ENCODE results near the gene RCAN3. TPM values are rescaled to one million over a fixed set of nuclear protein-coding genes. Genes with fewer than 3 reads are reported as not detected.

RCAN3 gene
- total RNA-seq, 1 donor from 2014 or later, result 61.1 TPM

DNA sequence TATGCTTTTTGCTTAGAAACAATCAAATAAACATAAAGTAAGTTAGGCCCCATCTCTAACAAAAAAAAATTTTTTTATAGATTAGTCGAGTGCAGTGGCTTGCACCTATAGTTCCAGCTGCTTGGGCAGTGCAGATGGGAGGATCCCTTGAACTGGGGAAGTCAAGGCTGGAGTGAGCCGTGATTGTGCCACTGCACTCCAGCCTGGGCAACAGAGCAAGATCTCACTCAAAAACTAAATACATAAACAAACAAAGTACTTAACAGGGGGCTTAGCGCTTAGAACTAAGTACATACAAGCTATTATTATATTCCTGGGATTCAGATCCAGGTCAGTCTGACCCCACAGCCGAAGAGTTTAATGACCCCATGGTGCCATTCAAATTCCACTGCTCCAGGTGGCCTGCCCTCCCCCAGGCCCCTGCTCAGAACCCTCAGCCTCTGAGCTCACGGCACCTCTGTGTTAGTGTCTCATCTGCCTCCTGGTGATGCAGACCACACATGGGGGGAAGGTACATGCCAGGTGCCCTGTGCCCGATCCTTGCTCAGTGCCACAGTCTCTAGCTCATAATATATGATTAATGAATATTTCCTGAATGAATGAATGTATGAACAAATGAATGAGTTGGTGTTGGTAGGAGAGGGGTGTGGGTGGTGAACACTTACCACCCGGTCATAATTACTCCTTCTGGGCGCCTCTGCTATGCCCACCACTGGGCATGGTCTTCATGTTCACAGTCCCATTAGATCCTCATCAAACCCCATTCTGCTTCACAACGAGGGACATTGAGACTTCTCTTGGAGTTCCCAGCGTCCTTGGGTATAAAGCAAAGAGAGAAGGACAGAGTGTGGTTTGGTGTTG lies 67.9 kb downstream of the RCAN3 start:
- intact Hi-C loops (cut with micrococcal nuclease), result no loop called here

DNA sequence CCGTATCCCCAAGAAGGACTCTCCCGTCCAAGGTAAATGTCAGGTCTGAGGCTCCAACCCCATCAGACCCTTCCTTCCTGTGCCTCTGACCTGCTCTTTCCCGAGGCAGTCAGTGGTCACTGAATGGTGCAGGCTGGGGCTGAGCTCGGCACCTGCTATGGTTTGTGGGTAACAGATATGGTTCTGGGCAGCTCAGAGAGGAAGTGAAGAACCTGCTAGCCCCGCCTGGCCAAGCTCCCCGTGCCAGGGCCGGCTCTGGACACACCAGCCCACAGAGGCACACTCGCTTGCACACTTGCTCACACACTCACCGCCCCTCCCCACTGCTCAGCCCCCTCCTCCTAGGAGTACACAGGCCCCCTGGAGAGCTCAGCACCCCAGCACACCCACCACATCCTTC lies 69.7 kb downstream of the RCAN3 start:
- intact Hi-C loops (cut with micrococcal nuclease), result no loop called here

DNA sequence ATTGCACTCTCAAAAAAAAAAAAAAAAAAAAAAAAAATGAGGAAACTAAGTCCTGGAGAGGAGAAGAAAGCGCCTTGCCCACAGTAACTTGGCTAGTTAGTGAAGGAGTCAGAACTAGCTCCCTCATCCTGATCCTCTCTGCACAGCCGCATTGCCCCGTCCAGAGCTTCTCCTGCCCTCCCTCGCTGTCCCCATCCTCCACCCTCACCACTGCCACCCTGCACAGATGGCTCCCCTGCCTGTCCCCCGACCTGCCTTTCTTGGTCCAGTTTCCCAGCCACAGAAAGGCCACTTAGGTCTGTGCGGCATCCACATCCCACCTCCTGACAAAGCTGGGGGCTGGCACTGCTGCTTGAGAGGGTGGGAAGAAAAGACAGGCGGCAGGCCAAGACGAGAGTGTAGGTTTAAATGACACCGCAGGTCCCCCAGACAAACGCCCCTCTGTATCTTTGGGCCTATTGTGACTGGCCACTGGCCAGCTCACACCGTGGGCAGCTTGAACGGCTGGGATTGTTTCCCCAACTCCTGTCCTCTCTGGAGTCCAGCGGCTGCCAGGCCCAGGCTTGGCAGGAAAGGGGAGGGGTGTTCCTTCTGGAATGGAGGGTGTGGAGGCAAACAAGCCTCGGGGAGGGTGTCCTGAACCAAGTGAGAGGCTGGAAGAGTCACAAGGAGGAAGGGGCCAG lies 73.4 kb downstream of the RCAN3 start:
- intact Hi-C loops (cut with micrococcal nuclease), result no loop called here

- intact Hi-C loops (cut with micrococcal nuclease), result no loop called here
Measured at GRCh38 chr1:24578846-24579245, 76.2 kb downstream of the RCAN3 start.

DNA sequence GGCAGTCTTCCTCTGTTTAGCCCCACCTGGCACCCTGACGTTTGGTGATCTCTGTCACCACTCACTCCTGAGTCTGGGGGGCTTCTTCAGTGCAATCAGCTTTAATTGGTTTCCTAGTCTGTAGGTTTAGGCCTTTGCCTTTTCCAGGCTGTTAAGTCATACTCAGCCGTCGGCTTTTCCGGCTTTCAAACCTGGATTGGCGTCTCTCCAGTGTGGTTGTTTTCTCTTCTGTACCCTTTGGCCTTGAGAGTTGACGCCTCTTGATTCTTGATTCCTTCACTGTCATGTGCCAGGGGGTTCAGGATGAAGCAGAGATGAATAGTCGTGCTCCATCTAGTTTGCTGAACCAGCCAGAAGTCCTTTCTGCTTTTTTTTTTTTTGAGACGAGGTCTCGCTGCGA lies 78.1 kb downstream of the RCAN3 start:
- intact Hi-C loops (cut with micrococcal nuclease), result no loop called here

DNA sequence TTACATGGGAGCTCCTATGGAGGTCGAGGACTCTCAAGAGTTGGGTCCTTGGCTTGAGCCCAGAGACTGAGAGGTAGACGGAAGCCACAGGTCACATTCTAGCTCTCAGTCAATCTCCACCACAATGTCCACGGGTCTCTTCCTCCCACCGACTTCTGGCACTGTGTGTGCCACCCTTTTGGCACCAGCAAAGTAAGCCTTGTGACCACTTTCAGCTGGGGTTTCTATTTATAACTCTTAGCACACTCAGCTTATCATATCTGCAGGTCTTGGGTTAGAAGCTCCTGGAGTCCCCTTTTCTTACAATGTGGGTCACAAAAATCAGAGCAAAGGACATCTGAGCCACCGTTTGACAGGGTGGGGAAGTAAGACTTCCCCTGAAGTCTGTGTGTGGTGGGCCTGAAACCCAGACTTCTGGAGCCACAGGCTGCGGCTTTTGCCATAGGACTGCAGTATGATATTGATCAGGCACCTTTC lies 81.6 kb downstream of the RCAN3 start:
- intact Hi-C loops (cut with micrococcal nuclease), result no loop called here

DNA sequence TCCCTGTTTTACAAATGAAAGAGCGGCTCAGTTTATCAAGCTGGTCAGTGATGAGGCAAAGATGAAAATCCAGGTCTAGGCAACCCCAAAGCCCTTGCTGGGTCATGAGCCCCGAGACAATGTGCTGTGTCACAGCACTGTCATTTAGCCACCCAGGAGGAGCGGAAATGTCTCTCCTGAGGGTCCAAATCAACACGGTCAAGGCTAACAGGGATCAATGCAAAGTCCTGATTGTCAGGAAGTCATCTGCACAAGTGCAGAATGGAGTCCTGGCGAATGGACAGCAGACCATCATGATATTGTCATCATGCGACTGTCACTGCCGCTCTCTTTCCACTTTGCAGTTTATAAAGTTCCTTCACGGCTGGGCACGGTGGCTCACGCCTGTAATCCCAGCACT lies 83.5 kb downstream of the RCAN3 start:
- intact Hi-C loops (cut with micrococcal nuclease), result loop anchor here (2.0 to 5.0 kb wide), 2 partner anchors 49 to 385 kb away; no protein-coding TSS in a partner anchor

- intact Hi-C loops (cut with micrococcal nuclease), result loop anchor here (1.0 to 5.0 kb wide), 3 partner anchors 50 to 386 kb away; partner anchors contain the start of gene NIPAL3
Measured at GRCh38 chr1:24586970-24587820, 84.6 kb downstream of the RCAN3 start.

- intact Hi-C loops (cut with micrococcal nuclease), result loop anchor here (5.0 kb wide), 1 partner anchor 51 kb away; no protein-coding TSS in a partner anchor
Measured at GRCh38 chr1:24588573-24588972, 85.9 kb downstream of the RCAN3 start.

DNA sequence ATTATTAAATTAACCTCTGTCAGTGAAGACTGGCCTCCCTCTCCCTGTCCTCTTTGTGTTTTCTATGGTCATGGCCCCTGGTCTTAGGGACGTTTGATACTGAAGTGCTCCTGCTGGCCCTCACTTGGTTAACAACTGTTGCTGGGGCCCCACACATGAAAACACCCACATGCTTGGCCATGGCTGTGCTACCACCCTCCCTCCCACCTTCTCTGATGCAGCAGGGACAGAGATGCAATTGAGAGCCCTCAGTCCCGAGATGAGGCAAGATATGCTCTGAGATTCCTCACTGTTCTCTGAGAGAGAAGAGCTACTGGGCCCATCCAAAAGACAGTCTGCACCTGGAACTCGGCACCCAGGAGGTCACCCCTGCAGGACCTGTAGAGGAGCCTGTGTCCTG lies 86.6 kb downstream of the RCAN3 start:
- intact Hi-C loops (cut with micrococcal nuclease), result loop anchor here (5.0 kb wide), 1 partner anchor 52 kb away; no protein-coding TSS in a partner anchor

Other genes starting within 250 kb of the RCAN3 start
- gene GRHL3, start 183.5 kb upstream of the RCAN3 start, total RNA-seq, result not detected in 2 replicates
- 6.6 and 7.1 TPM in 2 replicates for gene STPG1, start 89.1 kb upstream of the RCAN3 start, total RNA-seq
- gene NIPAL3, start 87.0 kb upstream of the RCAN3 start, total RNA-seq, result 31.6 and 33.0 TPM in 2 replicates
- gene NCMAP, start 53.3 kb downstream of the RCAN3 start, total RNA-seq, result not detected in 2 replicates
- gene SRRM1, start 140.5 kb downstream of the RCAN3 start, total RNA-seq, result 202 and 213 TPM in 2 replicates
- gene CLIC4, start 242.6 kb downstream of the RCAN3 start, total RNA-seq, result 14.4 and 15.3 TPM in 2 replicates

All from T-helper 2 cell treated with Interferon-gamma antibody and Interleukin-4, amounts not matched to agents 100 ng/mL and 5 ng/mL, for 36 hours (primary cell).